ENCODE data around the gene LRRC8D.

The LRRC8D gene

DNA sequence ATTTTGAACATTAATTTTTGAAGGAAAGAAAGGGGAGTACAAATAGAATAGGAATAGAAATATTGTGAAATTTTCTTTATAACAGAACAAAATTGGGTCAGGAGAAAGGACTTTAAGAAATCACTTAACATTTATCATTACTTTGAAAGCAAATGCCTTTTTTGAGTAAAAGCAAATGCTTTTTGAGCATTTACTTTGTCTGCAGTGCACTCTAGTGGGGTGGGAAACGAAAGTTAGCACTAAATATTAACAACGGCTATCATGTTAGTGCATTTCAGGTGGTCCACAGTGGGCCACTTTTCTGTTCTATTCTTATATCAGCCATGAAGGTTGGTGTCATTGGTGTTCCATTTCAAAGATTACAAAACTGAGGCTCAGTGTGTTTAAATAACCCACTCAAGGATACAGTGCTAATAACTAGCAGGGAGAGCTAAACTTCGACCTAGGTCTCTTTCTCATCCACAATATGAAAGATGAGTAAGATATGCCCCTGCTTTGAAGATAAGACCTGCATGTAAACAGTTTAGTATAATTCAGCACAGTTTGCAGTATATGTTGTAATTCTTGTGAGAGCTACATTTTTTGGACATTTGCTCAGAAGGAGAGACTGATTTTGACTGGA lies 13.4 kb downstream of the LRRC8D start:
- DNase-seq, result no peak

DNA sequence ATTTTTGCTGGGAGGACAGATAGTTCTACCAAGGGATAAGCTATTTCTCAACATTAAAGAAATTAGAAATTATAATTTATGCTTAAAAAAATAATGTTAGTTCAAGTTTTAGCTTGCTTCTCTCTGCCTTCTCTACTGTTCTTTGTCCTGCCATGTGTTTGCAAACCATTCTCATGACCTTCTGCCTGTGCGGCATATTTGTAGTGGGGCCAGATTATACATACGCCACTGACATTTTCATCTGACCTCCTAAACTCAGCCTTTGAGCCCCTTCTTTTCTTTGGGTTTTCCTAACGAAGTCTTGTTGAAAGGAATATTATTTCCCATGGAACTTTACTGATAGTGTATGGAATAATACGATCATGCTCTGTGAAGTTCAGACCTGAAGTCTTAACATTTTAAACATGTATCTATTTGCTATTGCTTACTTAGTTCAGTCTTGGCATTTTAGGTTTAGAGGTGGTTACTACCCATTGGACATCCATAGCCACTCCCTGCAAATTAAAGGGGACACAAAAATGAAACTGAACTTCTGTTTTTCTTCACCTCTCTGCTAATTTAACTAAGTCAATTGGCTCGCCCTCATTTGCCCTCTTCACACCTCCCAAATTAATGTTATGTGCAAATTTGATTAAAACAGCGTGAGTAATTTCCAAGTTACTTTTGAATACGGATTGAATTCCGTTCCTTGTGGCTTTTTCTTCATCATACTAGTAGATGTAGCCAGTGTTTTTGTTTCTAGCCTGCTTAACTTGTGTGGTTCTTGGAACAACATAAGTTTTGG lies 15.6 kb downstream of the LRRC8D start:
- no peak for DNase-seq

DNA sequence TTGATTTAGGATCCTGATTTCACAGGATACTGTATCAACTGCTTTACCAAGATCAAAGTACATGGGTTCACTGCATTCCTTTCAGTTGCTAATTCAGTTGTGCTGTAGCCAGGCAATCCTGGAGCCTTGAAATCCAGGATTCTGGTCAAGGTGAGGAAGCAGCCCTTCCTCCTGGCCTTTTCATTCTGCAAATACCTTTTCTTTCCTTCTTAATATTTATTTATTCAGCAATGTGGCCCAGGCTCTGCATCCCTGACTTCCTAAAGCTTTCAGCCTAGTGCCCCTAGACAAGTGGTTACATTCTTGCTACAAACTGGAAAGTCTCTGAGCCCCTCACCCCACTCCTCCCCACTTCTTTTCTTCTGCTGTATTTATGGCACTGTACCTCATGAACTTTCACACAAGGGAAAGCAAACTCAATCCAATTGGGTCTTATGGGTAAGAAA lies 16.2 kb downstream of the LRRC8D start:
- DNase-seq, result no peak

DNA sequence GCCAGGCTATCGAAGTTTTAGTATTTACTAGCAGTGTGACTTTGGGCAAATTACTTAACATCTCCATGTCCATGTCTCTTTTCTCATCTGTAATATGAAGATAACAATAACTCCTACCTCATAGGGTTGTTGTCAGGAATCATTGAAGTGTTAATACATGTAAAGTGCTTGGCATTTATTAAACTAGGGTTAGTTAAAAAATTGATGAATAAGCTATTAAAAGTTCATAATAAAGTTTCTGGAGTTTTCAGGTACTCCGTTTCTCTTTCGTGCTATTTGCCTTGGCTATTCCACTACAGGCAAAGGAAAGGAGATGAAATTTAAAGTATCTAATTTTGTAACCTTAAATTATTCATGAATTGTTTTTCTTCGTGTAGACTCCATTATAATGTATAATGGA lies 16.7 kb downstream of the LRRC8D start:
- DNase-seq, result no peak

DNA sequence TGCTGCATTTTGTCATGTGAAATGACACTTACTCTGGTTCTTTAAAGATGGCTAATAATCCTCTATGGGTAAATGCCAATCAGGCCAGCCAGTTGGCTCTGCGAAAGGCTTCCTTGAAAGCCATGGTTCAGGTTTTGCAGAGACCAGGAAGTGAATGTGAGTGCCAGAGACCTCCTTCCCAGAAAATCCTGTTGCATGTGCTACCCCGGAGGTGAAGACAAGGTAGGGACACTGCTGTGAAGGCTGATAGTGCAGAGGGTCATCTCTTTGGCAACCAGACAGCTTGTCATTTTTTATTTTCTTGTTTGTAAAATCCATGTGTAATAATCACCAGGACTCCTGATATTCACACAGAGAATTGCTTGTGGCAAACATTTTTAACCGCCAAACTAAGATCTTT lies 18.7 kb downstream of the LRRC8D start:
- no peak for DNase-seq

DNA sequence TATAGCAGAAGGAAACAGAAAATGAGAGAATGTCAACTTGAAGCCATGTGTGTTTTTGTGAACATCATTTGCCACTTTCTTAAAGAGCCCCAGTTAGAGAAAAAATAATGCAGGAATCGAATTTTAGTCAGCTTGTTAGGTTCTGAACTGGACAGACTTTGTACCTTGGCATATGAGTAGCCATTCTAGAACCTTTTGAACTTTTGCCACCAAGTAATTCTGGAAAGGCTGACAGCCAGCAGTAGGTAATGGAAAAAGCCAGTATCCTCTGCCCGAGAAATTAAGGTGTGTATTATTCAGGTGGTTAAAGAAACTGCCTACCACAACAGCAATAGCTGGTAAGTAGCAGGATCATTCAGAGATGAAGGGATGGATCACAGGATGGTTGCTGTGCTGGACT lies 20.7 kb downstream of the LRRC8D start:
- DNase-seq, result no peak

DNA sequence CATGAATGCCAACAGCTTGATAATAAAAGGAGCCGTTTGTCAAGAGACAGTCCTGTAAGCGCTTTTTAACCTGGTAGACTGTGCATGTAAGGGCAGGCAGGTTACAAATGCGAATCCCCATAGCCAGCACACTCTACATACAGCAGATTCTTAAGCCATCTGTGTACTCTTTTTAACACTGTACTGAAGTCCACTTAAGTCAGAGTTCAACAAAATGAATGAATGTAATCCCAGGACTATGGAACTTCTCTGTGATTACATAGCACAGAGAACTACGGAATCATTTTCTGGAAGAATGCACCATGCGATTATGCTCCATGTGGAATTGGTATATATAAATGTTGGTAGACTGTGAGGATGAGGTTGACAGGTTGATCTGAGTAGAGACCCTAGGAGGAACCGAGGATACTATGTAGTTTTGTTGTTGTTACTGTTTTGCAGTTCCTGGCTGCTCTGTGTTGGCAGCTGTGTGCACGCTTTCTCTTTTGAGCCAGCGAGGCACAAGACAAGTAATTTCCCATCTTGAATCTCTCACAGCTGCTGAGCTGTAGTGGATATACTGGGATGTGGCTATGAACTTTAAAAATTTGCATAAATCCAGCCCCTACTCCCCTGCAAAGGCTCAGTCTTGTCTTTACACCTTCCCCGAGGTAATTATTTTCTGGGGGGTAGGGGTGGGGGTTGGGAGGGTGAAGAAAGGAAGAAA lies 21.9 kb downstream of the LRRC8D start:
- DNase-seq, result peak in 1 of 2 experiments; percentile 87

DNA sequence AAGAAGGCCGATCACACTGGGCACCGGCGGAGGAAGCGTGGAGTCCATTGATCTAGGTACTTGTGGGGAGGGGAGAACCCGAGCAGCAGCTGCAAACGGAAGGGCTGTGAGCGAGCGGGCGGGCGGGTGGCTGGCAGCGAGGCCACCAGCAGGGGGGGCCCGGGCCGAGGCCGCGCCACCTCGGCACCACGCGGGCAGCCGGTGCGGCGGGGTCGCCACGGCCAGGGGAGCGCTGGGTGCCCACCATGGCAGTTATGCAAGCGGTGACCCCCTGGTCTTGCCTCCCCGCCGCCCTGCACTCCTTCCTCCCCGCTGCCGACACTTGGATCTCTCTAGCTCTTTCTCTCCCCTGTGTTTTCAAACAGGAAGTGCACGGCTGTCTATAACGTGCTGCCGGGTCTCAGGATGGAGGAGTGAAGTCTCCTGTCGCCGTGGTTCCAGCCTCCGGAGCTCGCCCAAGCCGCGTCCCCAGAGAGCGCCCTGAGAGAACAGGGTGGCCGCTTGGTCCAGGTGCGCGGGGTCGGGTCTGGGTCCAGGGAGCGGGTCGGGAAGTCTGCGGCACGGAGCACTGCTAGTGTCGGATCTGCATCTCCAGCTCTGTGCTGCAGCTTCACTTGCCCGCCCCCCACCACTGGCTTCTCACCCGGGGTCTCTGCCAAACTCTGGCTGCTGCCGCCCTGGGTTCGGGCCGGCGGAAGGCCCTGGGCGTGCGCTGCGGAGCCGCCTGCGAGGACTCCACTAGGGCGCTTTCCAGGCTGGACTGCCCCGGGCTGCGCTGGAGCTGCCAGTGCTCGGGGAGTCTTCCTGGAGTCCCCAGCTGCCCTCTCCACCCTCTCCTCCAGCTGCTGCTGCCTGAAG lies 22.7 kb downstream of the LRRC8D start:
- DNase-seq, result peak; percentile 86 to 87

DNA sequence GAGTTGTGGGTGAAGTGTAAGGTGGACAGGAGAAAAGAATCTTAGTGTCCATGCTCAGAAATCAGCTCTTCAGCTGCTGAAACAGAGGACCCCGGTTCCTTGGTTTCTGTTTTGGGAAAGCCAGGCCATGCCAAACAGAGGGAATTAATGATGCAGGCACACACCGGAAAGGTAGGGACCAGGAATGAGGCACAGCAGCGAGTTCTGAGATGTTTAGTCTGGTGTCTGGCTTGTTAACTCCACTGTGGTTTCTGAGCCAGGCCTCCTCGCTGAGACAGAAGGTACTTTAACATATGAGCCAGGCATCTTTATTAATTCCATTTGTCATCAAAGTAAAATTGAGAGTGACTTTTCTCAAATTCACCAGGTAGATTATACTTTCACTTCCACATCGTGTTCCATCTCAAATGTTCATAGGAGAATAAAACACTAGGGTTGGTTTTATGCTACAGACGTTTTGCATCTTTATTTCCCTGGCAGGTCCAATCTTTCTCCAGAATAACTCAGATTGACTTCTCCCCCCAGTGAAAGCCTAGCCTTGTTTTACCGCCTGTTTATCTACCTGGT lies 23.5 kb downstream of the LRRC8D start:
- DNase-seq, result no peak

DNA sequence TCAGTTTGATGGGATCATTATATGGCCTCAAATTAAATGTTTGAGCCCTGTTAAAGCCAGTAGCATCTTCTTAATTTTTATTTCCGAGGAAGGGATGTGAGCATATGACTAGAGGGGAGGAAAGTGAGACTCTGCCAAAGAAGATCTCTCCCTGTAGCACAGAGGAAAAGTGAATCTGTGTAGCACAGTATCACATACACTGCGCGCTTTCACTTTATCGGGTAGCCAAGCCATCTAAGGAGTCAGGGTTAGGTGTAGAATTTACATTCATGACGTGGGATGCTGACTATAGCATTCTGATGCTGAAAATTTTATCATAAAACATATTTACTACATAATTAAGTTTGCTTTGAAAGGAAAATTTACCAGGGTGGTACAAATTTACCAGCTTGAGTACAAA lies 24.0 kb downstream of the LRRC8D start:
- DNase-seq, result no peak

DNA sequence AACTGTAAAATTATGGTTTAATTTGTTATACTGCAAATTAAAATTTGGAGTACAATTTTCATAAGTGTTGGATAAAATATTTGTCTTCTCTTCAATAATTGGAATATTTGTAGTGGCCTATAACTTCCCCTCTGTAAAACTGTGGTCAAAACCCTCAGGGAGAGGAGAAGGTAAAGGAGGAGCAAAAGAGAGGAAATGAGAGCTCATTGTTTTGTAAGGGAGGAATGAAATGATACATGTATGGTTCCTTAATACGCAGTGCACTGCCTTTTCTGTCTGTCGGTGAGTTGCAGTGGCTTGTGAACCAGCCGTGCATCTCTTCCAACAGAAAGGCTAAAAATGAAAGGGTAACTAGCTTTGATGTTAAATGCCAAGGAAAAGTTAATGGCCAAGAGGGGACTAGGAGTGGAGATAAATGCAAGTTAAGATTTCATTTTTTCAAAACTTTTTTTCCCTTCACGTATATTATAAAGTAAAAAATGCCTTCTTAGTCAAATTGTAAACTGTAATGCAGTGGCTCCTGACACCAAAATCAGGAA lies 26.4 kb downstream of the LRRC8D start:
- DNase-seq, result peak; percentile 27 to 40

DNA sequence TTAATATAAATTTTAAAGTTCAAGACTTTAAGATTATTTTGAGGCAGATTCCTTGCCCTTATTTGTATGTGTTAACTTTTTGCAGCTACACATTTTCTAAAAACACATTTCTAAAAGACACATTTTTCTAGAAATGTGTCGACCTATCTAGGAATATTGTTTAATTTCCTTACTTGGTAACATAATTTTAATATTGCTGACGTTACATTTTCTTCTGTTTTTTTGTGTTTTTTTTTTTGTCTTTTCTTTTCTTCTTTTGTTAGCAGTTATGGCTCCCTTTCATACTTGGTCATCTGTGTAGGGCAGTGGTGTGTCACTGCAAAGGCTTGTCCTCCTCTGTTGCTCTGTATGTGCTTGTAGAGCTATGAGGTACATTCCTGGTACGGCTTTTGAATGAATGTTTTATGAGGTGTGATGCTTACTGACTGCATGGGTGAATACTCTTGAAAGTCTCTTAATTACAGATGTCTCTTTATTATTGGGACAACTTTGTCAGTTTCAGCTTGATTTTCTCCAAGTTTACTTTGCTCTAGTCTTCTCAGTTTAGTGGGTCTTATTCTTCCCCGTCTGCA lies 30.1 kb downstream of the LRRC8D start:
- DNase-seq, result no peak

DNA sequence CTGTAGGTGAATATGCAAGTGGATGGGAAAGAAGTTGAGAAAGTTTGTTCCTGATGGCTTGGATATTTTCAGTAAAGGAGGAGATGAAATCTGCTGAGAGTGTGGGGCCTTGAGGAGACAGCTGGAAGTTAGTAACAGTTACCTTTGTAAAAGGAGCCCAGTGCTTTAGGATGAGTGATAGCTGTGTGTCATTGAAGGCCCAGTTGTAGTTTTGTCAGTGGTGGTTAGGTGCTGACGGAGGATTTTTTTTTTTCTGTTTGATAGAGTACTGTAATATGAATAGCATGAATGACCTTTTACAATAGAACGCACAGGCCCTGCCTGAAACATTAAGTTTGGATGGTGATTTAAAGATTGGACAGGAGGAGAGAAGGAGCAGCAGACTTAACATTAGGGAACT lies 33.3 kb downstream of the LRRC8D start:
- DNase-seq, result no peak

DNA sequence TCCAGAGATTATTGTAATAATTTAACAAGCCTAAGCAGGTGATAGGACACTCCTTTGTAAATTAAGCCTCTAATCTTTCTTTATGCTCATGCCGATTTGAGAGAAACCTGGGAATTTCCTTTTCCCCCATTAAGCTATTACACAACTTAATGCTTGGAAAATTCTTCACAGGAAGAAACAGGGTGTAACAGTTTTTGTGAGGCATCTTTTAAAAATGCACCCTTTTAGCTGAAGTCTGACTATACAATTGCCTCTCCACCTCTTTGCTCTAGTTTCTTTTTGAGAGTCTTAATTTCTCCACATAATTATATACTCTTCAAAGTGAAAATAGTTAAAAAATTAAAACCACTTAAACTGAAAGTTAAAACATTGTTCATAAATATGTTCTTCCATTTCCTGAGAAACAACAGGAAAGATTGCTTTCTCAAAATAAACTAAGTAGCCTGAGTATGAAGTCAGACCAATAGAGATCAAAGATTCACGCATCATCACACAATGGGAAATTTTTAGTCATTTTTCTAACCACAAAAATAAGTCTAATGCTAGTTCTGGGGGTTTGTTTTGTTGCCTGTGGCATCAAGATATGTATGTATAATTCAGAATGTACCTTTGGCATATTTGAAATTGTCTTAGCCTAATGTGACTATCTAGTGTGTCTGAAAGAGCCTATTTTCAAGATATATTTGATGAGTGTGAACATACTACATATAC lies 34.7 kb downstream of the LRRC8D start:
- DNase-seq, result no peak

DNA sequence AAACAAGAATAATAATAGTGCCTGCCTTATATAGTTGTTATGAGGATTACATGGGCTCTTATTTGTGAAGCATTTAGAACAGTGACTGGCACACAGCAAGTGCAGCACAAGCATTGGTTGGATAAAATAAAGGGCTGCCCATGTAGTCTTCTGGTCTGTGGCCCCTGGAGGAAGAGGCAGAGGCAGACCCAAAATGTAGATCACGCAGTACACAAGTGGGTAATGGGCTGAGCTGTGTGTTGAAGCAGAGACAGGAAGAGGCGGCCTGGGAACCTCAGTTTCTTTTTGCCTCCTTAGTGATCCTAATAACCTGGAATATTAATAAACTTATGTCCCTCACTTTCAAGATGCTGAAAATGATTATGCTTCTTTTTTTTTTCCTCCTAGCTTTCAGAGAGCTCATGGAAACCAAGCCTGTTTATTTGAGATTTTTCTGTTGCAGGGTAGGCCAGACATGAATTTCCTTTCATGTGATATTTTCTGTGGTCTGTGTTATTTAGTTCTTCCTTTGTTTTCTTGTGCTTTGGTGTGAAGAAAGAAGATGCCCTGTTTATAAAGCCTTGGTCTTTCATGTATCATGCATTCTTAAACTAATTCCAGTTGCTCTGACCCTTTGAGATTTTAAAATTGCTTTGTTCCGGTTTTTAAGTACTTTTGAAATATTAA lies 42.5 kb downstream of the LRRC8D start:
- no peak for DNase-seq

DNA sequence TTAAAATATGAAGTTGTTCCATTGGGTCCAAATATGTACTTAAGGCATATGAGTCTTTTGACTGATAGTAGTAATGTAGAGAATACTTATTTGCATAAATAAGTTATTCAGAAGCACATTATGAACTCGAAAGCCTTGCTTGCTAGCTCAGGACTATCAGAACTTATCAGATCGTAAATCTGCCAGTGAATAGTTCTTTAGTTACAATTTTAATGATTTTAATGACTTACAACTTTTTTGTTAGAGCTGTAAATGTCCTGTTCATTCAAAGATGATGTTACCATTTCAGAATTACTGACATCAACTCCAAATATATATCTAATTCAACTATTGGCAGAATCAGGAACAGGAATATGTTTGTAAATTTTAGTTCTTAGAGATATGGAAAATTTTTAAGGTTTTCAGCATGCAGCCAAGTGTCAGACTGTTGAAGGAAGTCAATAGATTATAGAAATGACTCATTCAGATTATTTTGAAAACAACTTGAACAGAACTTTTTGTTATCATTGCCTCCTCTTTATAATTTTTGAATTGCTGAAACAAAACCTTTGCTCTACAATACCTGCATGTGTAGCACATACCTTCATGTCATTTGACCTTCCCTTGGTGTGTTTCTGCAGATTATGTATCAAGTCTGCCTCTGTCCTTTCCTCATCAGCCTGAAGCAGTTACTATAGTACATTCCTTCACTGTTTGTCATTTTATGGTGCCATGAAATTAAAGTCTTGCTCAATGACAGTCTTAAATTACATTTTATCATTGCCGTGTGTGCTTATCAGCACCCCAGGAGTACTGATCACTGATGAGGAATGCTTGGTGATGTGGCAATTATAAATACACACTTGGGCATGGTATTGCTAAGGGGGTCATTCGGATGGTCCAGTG lies 44.9 kb downstream of the LRRC8D start:
- no peak for DNase-seq

DNA sequence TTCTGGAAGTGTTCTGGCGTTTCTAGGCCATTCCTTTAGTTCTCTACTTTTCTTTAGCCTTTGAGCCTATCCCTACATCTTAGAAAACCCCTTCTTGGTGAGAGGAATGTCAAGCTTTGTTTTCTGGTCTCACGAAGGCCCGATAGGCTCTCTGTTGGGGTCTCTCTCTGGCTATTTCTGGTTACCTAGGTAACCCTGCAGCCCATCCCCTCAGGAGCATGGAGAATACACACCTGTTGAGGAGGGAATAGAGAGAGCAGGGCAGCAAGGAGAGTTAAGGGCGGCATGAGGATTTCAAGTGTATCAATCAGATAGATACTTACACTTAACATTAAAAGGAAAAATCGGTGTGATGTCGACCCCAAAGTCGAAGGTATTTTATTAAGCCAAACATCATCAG lies 45.7 kb downstream of the LRRC8D start:
- DNase-seq, result no peak

DNA sequence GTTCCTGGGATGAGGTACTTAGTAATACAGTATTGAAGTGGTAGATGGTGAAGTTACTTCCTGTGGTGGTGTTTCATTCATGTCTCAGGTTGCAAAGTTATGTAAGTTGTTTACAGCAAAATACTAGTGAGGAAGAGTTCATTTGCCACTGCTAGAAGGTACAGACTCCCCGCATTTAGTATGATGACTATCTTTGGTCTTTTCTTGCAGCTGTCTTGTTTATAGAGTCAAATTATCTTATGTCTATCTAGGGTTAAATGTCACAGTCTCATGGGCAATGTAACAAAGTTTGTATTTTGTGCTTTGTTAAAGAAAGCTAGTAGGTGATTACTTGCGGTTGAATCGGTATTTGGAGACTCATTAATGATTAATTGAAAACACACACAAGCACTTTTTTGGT lies 50.2 kb downstream of the LRRC8D start:
- DNase-seq, result no peak

DNA sequence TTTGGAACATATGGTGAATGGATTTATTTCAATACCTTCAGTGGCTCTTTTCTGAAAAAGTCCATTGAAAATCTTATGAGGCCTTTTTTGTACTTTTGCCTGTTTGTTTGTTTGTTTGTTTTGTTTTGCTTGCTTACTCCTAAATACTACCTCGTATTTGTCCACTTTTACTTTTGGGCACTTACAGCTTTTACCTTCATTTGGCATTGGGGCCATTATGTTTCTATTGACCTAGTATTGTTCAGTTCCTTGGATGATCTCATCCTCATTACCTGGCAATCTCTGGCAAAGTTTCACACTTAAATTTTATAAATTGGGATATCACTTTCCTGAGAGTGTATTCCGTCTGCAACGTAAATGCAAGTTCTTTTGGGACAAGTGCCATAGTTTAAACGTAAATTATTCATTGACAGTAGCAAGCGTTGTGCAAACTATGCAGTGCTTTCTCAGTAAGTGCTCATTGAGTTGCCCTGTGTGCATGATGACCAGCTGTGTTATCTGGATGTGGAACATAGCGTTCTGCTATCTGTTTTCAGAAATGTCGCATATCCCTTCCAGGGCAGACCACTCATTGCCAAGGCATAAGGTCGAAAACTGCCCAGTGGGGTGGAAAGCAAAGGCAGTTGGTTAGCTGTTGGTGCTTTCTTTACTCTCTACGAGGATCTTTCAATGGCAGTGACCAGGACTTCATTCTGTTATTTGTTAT lies 51.1 kb downstream of the LRRC8D start:
- DNase-seq, result no peak

Data from Kasumi-1 (cell line).